Stimulated activated CD4-positive, alpha-beta T cell treated with anti-CD3 and anti-CD28 coated beads, TNF-alpha, amount 100 ng/mL, for 48 hours (primary cell): ENCODE measurements around the gene TRERF1.
A peak's percentile ranks its signal among the peaks of the same experiment; 100 is the strongest.
"Not testable (repeated sequence)": the region's sequence is repeated elsewhere in the genome, so short reads cannot be mapped to it uniquely, and the experiment has no call there.

Source experiments
- DNase-seq, 3 donors: peaks; one replicate each; pipeline ENCODE4 v3.0.0-alpha.2; 2020; ENCODE audit warnings: low read depth in 3 of 3

Gene TRERF1

GRCh38 chr6:42451333-42452170 lies at the start of gene TRERF1:
Gene TRERF1, minus strand, starts transcription at chr6:42451926. Its CDS starts 182,336 bp downstream, at chr6:42269590.
- DNase-seq = peak in 1 of 3 donors; percentile 38

GRCh38 chr6:42498473-42499128 lies 46.9 kb upstream of the TRERF1 start:
- DNase-seq = no peak

GRCh38 chr6:42493914-42494539 lies 42.3 kb upstream of the TRERF1 start:
- no peak for DNase-seq

- DNase-seq = no peak
These were observed 36.4 kb upstream of the TRERF1 start for GRCh38 chr6:42488129-42488528.

- no peak for DNase-seq
These were observed 32.5 kb upstream of the TRERF1 start for GRCh38 chr6:42484261-42484660.

- no peak for DNase-seq
These were observed 30.4 kb upstream of the TRERF1 start for GRCh38 chr6:42482174-42482573.

GRCh38 chr6:42471714-42472113 lies 20.0 kb upstream of the TRERF1 start:
- DNase-seq = no peak

GRCh38 chr6:42471142-42471541 lies 19.4 kb upstream of the TRERF1 start:
- DNase-seq = no peak

- no peak for DNase-seq
These were observed 16.5 kb upstream of the TRERF1 start for GRCh38 chr6:42468273-42468672.

- no peak for DNase-seq
These were observed 15.9 kb upstream of the TRERF1 start for GRCh38 chr6:42467651-42468050.

GRCh38 chr6:42466470-42466869 lies 14.7 kb upstream of the TRERF1 start:
- DNase-seq = not testable (repeated sequence)

GRCh38 chr6:42462474-42462972 lies 10.8 kb upstream of the TRERF1 start:
- DNase-seq = no peak

GRCh38 chr6:42460883-42461282 lies 9.2 kb upstream of the TRERF1 start:
- no peak for DNase-seq

- no peak for DNase-seq
These were observed 8.2 kb upstream of the TRERF1 start for GRCh38 chr6:42459888-42460287.

- DNase-seq = no peak
These were observed 2.7 kb upstream of the TRERF1 start for GRCh38 chr6:42454428-42454791.

GRCh38 chr6:42453654-42454427 lies 2.1 kb upstream of the TRERF1 start:
- no peak for DNase-seq

GRCh38 chr6:42453031-42453653 lies 1.4 kb upstream of the TRERF1 start:
- DNase-seq = peak in 2 of 3 donors; percentile 59 to 64

- no peak for DNase-seq
These were observed 675 bp upstream of the TRERF1 start for GRCh38 chr6:42452171-42453030.

GRCh38 chr6:42450477-42451332 lies 1.0 kb downstream of the TRERF1 start:
- no peak for DNase-seq
